DOHH2 (cell line): ENCODE data around the gene MAP1LC3A.

Experiments used
- H3F3A ChIP-seq: fragments of 200-600 bp; sonication (generic), shearing (Covaris generic); 2 replicates; pipeline ENCODE4 v1.6.0; 2016; ENCODE audit warnings: antibody characterized with exemption, mild to moderate bottlenecking; ENCODE audit not compliant: control insufficient read depth, insufficient read depth
- H3K27ac ChIP-seq: fragments of 200-600 bp; sonication (generic); 2 replicates; pipeline ENCODE4 v1.5.1; 2014; ENCODE audit warnings: low read depth, mild to moderate bottlenecking, low read length, moderate library complexity
- H3K27me3 ChIP-seq: fragments of 200-600 bp; sonication (generic); 2 replicates; pipeline ENCODE4 v1.6.1; 2014; ENCODE audit warnings: mild to moderate bottlenecking, low read length, mixed read lengths; ENCODE audit not compliant: control insufficient read depth
- H3K36me3 ChIP-seq: fragments of 200-600 bp; sonication (generic); 2 replicates; pipeline ENCODE4 v1.6.1; 2014; ENCODE audit warnings: mild to moderate bottlenecking, low read length, moderate library complexity, mixed read lengths; ENCODE audit not compliant: control insufficient read depth
- H3K4me1 ChIP-seq: fragments of 200-600 bp; sonication (generic); 2 replicates; pipeline ENCODE4 v1.6.1; 2014; ENCODE audit warnings: mild to moderate bottlenecking, low read length, mixed read lengths; ENCODE audit not compliant: control insufficient read depth
- H3K4me2 ChIP-seq: fragments of 200-600 bp; sonication (generic); 2 replicates; pipeline ENCODE4 v1.6.0; 2014; ENCODE audit warnings: mild to moderate bottlenecking, low read length, moderate library complexity
- H3K4me3 ChIP-seq: fragments of 200-600 bp; sonication (generic); 2 replicates; pipeline ENCODE4 v1.5.1; 2014; ENCODE audit warnings: mild to moderate bottlenecking, low read length, mixed read lengths
- H3K79me2 ChIP-seq: fragments of 200-600 bp; sonication (generic); 2 replicates; pipeline ENCODE4 v1.6.1; 2014; ENCODE audit warnings: mild to moderate bottlenecking, low read length, mixed read lengths; ENCODE audit not compliant: control insufficient read depth
- H3K9me2 ChIP-seq: fragments of 200-600 bp; sonication (generic); replicated peaks from 2 replicates; pipeline ENCODE4 v1.6.1; 2014; ENCODE audit warnings: mild to moderate bottlenecking, low read length, mixed read lengths; ENCODE audit not compliant: control insufficient read depth
- H3K9me3 ChIP-seq: fragments of 200-600 bp; sonication (generic); 2 replicates; pipeline ENCODE4 v1.6.1; 2014; ENCODE audit warnings: antibody characterized with exemption, low read length, mixed read lengths; ENCODE audit not compliant: control insufficient read depth, insufficient read depth
- H4K20me1 ChIP-seq: fragments of 200-600 bp; sonication (generic); 2 replicates; pipeline ENCODE4 v1.6.0; 2014; ENCODE audit warnings: low read depth, mild to moderate bottlenecking, antibody characterized with exemption, low read length, moderate library complexity; ENCODE audit not compliant: control insufficient read depth, insufficient read depth
- CTCF ChIP-seq: fragments of 200-600 bp; sonication (generic); IDR thresholded peaks from one replicate; pipeline ENCODE4 v1.5.1; 2014; ENCODE audit warnings: antibody characterized with exemption, mild to moderate bottlenecking, low read depth, low read length; ENCODE audit not compliant: poor library complexity, severe bottlenecking
- EZH2phosphoT487 ChIP-seq: fragments of 200-600 bp; sonication (generic); IDR thresholded peaks from 2 replicates; pipeline ENCODE4 v1.6.1; 2017; ENCODE audit warnings: borderline replicate concordance, mild to moderate bottlenecking, antibody characterized with exemption, low read length, moderate library complexity, mixed read lengths

The MAP1LC3A gene

DNA sequence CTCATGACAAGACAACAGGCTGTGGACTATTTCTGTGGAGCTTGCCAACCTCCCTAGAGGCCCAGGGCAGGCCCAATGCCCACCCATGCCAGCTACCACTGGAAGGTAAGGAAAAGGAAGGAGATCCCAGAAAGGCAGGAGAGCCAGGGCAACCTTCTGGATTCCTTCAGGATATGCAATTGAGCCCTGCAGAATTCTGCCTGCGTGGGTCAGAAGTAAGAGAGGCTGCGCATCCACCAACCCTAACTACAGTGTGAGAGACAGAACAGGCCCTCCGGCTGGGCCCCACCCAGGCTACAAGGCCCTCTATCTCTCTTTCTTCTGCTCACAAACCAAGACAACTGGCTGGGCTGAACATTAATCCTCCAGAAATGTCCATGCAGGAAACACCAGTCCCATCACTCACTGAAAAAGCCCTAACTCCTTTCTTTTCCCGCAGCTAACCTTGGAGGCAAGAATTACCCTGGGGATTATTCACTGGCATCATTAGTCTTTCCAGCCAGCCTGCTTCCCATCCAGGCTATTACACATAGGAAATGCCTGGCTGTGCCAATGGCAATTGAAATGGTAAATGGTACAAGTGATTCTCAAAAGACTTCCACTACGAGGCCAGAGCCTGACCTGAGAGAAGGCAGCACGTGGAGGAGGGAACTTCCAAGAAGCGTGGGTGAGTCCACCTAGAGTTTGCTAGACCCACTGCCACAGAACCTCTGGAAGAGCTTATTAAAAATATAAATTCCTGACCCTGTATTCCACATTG, 15.2 kb downstream of the MAP1LC3A start:
- Histone ChIP-seq H3K9me2 (no peaks in the 10 kb centered on the region), H3F3A (no peaks in the 10 kb centered on the region), H3K27ac (no peak overlapping the region), H3K9me3 (no peaks in the 10 kb centered on the region), H3K4me1 (peaks cover 7% of the 10 kb centered on the region; the same call in 1 of the 2 replicates), H3K36me3 (peaks cover 6% of the 10 kb centered on the region; the same call in 1 of the 2 replicates), H3K79me2 (no peaks in the 10 kb centered on the region), H3K27me3 (no peaks in the 10 kb centered on the region), H3K4me3 (no peak overlapping the region), H3K4me2 (no peak overlapping the region), H4K20me1 (no peaks in the 10 kb centered on the region)
- no peak for TF ChIP-seq EZH2phosphoT487
- TF ChIP-seq CTCF = no peak

GRCh38 chr20:34574426-34574825, 15.9 kb downstream of the MAP1LC3A start:
- H3F3A ChIP-seq = no peaks in the 10 kb centered on the region
- no peaks in the 10 kb centered on the region for H3K9me3 ChIP-seq
- H3K27ac ChIP-seq = no peak overlapping the region
- H3K9me2 ChIP-seq = no peaks in the 10 kb centered on the region
- no peaks in the 10 kb centered on the region for H3K27me3 ChIP-seq
- H3K4me1 ChIP-seq = peaks cover 7% of the 10 kb centered on the region; the same call in 1 of the 2 replicates
- no peaks in the 10 kb centered on the region for H3K79me2 ChIP-seq
- no peak overlapping the region for H3K4me3 ChIP-seq
- no peak overlapping the region for H3K4me2 ChIP-seq
- TF ChIP-seq CTCF = no peak
- TF ChIP-seq EZH2phosphoT487 = no peak
- H4K20me1 ChIP-seq = no peaks in the 10 kb centered on the region
- H3K36me3 ChIP-seq = peaks cover 6% of the 10 kb centered on the region; the same call in 1 of the 2 replicates

- Histone ChIP-seq H3K4me2 (no peak overlapping the region), H3K4me1 (peaks cover 9% of the 10 kb centered on the region), H3K4me3 (no peak overlapping the region), H4K20me1 (no peaks in the 10 kb centered on the region), H3K36me3 (peaks cover 7% of the 10 kb centered on the region), H3K27ac (no peak overlapping the region), H3K9me3 (no peaks in the 10 kb centered on the region), H3F3A (no peaks in the 10 kb centered on the region), H3K79me2 (no peaks in the 10 kb centered on the region), H3K27me3 (no peaks in the 10 kb centered on the region), H3K9me2 (no peaks in the 10 kb centered on the region)
- TF ChIP-seq CTCF (no peak), EZH2phosphoT487 (no peak)
These were observed 16.3 kb downstream of the MAP1LC3A start for GRCh38 chr20:34574861-34575260.
